ENCODE measurements around the gene JAK3. TPM values are rescaled to one million over a fixed set of nuclear protein-coding genes. Genes with fewer than 3 reads are reported as not detected.
"Not testable (repeated sequence)": the region's sequence is repeated elsewhere in the genome, so short reads cannot be mapped to it uniquely, and the experiment has no call there.

The JAK3 gene
- polyA plus RNA-seq (2012; ENCODE audit: low read depth, missing spikeins), result 19.1 TPM

- FAIRE-seq, result peak; percentile 93
- TF ChIP-seq TAF1 (IDR thresholded peaks at IDR 0.05; ENCODE audit: low read depth, low read length) (peak; percentile 59; the same call in 1 of the 2 replicates), SPI1 (IDR thresholded peaks at IDR 0.05; ENCODE audit: low read depth, low read length) (no peak), POLR2A (IDR thresholded peaks at IDR 0.05; ENCODE audit: low read depth, low read length) (peak; percentile 76), POLR2AphosphoS5 (IDR thresholded peaks at IDR 0.05; ENCODE audit: low read depth, low read length) (peak; percentile 80), POU2F2 (IDR thresholded peaks at IDR 0.05; ENCODE audit: low read depth, low read length) (0 out of 2 replicates have a peak, but pooled peaks have one; percentile 28), PAX5 (IDR thresholded peaks at IDR 0.05; ENCODE audit: insufficient read depth, low read length, severe bottlenecking) (peak; percentile 9)
- DNase-seq (ENCODE audit: insufficient read length, low spot score), result peak; percentile 85
Measured at GRCh38 chr19:17847538-17848366, at the start of gene JAK3. Gene JAK3, minus strand, starts transcription at chr19:17847982. Its CDS starts 3,565 bp downstream, at chr19:17844417.

- DNase-seq (ENCODE audit: insufficient read length, low spot score), result no peak
- TF ChIP-seq POLR2A (IDR thresholded peaks at IDR 0.05; ENCODE audit: low read depth, low read length) (no peak), SPI1 (IDR thresholded peaks at IDR 0.05; ENCODE audit: low read depth, low read length) (no peak), TAF1 (IDR thresholded peaks at IDR 0.05; ENCODE audit: low read depth, low read length) (no peak), PAX5 (IDR thresholded peaks at IDR 0.05; ENCODE audit: insufficient read depth, low read length, severe bottlenecking) (no peak), POLR2AphosphoS5 (IDR thresholded peaks at IDR 0.05; ENCODE audit: low read depth, low read length) (no peak), POU2F2 (IDR thresholded peaks at IDR 0.05; ENCODE audit: low read depth, low read length) (no peak)
- FAIRE-seq, result no peak
Measured at GRCh38 chr19:17893766-17894165, 46.0 kb upstream of the JAK3 start.

GRCh38 chr19:17889609-17890214 is 41.9 kb upstream of the JAK3 start:
- DNase-seq (ENCODE audit: insufficient read length, low spot score) (no peak), FAIRE-seq (no peak)
- no peak for TF ChIP-seq POLR2A (IDR thresholded peaks at IDR 0.05; ENCODE audit: low read depth, low read length)
- TF ChIP-seq TAF1 (IDR thresholded peaks at IDR 0.05; ENCODE audit: low read depth, low read length), result no peak
- no peak for TF ChIP-seq POLR2AphosphoS5 (IDR thresholded peaks at IDR 0.05; ENCODE audit: low read depth, low read length)
- no peak for TF ChIP-seq POU2F2 (IDR thresholded peaks at IDR 0.05; ENCODE audit: low read depth, low read length)
- TF ChIP-seq SPI1 (IDR thresholded peaks at IDR 0.05; ENCODE audit: low read depth, low read length), result no peak
- no peak for TF ChIP-seq PAX5 (IDR thresholded peaks at IDR 0.05; ENCODE audit: insufficient read depth, low read length, severe bottlenecking)

GRCh38 chr19:17888260-17888659 is 40.5 kb upstream of the JAK3 start:
- no peak for DNase-seq (ENCODE audit: insufficient read length, low spot score)
- no peak for FAIRE-seq
- no peak for TF ChIP-seq SPI1 (IDR thresholded peaks at IDR 0.05; ENCODE audit: low read depth, low read length)
- no peak for TF ChIP-seq TAF1 (IDR thresholded peaks at IDR 0.05; ENCODE audit: low read depth, low read length)
- TF ChIP-seq PAX5 (IDR thresholded peaks at IDR 0.05; ENCODE audit: insufficient read depth, low read length, severe bottlenecking), result no peak
- no peak for TF ChIP-seq POU2F2 (IDR thresholded peaks at IDR 0.05; ENCODE audit: low read depth, low read length)
- TF ChIP-seq POLR2AphosphoS5 (IDR thresholded peaks at IDR 0.05; ENCODE audit: low read depth, low read length), result no peak
- no peak for TF ChIP-seq POLR2A (IDR thresholded peaks at IDR 0.05; ENCODE audit: low read depth, low read length)

DNA sequence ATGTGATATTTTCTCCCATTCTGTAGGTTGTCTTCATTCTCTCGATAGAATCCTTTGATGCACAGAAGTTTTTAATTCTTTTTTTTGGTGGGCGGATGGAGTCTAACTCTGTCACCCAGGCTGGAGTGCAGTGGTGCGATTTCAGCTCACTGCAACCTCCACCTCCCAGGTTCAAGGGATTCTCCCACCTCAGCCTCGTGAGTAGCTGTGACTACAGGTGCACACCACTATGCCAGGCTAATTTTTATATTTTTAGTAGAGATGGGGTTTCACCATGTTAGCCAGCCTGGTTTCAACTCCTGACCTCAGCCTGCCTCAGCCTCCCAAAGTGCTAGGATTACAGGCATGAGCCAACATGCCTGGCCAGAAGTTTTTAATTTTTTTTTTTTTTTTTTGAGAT is 39.4 kb upstream of the JAK3 start:
- not testable (repeated sequence) for DNase-seq (ENCODE audit: insufficient read length, low spot score); FAIRE-seq

DNA sequence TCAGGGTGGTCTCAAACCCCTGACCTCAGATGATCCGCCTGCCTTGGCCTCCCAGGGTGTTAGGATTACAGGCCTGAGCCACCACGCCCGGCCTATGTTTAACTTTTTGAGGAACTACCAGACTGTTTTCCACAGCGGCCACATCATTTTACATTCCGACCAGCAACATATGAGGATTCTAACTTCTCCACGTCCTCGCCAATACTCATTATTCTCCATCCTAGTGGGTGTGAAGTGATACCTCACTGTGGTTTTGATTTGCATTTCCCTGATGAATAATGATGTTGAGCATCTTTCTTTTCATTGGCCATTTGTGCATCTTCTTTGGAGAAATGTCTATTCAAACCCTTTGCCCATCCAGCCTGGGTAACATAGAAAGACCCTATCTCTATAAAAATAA is 38.7 kb upstream of the JAK3 start:
- no peak for DNase-seq (ENCODE audit: insufficient read length, low spot score)
- no peak for TF ChIP-seq SPI1 (IDR thresholded peaks at IDR 0.05; ENCODE audit: low read depth, low read length)
- no peak for TF ChIP-seq POLR2A (IDR thresholded peaks at IDR 0.05; ENCODE audit: low read depth, low read length)
- peak; percentile 83 for TF ChIP-seq POU2F2 (IDR thresholded peaks at IDR 0.05; ENCODE audit: low read depth, low read length)
- peak; percentile 83 for FAIRE-seq

- FAIRE-seq (no peak), DNase-seq (ENCODE audit: insufficient read length, low spot score) (no peak)
- no peak for TF ChIP-seq POLR2A (IDR thresholded peaks at IDR 0.05; ENCODE audit: low read depth, low read length)
- TF ChIP-seq SPI1 (IDR thresholded peaks at IDR 0.05; ENCODE audit: low read depth, low read length), result no peak
- TF ChIP-seq PAX5 (IDR thresholded peaks at IDR 0.05; ENCODE audit: insufficient read depth, low read length, severe bottlenecking), result no peak
- no peak for TF ChIP-seq POU2F2 (IDR thresholded peaks at IDR 0.05; ENCODE audit: low read depth, low read length)
- TF ChIP-seq TAF1 (IDR thresholded peaks at IDR 0.05; ENCODE audit: low read depth, low read length), result no peak
- no peak for TF ChIP-seq POLR2AphosphoS5 (IDR thresholded peaks at IDR 0.05; ENCODE audit: low read depth, low read length)
Measured at GRCh38 chr19:17883627-17884410, 36.0 kb upstream of the JAK3 start.

DNA sequence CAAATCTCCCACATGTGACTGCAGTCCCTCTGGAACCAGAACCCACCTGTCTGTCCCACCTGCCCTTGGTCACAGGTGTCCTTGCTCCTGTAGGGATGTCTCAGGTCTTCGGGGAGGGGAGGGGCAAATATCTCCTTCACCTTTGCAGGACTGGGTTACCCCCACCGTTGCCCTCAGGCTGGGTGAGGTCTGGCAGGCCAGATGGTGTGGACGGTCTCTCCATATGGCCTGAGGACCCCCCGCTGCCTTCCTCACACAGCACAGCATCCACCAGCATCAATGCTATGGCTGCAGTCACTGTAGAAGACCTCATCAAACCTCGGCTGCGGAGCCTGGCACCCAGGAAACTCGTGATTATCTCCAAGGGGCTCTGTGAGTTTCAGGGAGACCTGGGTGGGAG is 33.9 kb upstream of the JAK3 start:
- TF ChIP-seq SPI1 (IDR thresholded peaks at IDR 0.05; ENCODE audit: low read depth, low read length) (no peak), TAF1 (IDR thresholded peaks at IDR 0.05; ENCODE audit: low read depth, low read length) (no peak), POLR2A (IDR thresholded peaks at IDR 0.05; ENCODE audit: low read depth, low read length) (no peak), POLR2AphosphoS5 (IDR thresholded peaks at IDR 0.05; ENCODE audit: low read depth, low read length) (no peak), POU2F2 (IDR thresholded peaks at IDR 0.05; ENCODE audit: low read depth, low read length) (no peak)
- DNase-seq (ENCODE audit: insufficient read length, low spot score) (no peak), FAIRE-seq (peak; percentile 47)

DNA sequence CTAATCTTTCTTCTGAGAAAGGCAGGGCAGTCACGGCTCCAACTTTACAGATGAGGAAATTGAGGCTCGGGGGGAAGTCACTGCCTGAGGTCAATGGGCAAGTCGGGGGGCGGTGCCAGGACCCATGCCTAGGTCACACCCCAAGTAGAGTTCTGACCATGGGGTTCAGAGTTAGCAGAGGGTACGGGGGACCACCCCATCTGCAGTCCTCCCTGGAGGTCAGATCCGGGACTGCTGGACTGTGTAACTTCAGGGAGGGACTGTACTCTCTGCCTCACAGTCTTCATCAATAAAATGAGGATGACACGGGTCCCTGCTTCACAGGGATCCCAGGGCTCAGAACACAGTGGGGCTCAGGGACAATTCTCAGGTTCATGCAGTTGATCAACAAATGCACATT is 31.7 kb upstream of the JAK3 start:
- FAIRE-seq (no peak), DNase-seq (ENCODE audit: insufficient read length, low spot score) (no peak)
- TF ChIP-seq PAX5 (IDR thresholded peaks at IDR 0.05; ENCODE audit: insufficient read depth, low read length, severe bottlenecking) (no peak), TAF1 (IDR thresholded peaks at IDR 0.05; ENCODE audit: low read depth, low read length) (no peak), POLR2AphosphoS5 (IDR thresholded peaks at IDR 0.05; ENCODE audit: low read depth, low read length) (no peak), POU2F2 (IDR thresholded peaks at IDR 0.05; ENCODE audit: low read depth, low read length) (no peak), POLR2A (IDR thresholded peaks at IDR 0.05; ENCODE audit: low read depth, low read length) (no peak), SPI1 (IDR thresholded peaks at IDR 0.05; ENCODE audit: low read depth, low read length) (no peak)

All from GM12891 (cell line).